ENCODE data around the gene NRP1. TPM values are rescaled to one million over a fixed set of nuclear protein-coding genes. Genes with fewer than 3 reads are reported as not detected.

NRP1 gene
- total RNA-seq, 1 donor from 2014 or later, result 100 TPM

DNA sequence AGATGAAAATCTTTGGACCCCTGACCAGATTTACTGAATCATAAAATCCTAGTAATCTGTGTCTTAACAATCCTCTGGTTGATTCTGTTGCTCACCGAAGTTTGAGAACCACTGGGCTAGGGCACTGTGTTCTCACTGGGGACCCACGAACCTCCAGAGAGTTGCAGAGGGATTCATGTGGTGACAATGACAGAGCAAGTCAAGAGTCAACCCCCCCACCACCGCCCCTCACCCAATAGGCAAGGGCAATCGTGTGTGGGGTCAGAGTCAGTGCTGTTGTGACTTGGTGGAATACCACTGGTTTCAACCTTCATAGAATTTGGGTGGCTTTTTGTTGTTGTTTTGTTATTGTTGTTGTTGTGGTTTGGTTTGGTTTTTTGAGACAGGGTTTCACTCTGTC is 23.5 kb upstream of the NRP1 start:
- TF ChIP-seq CTCF (IDR thresholded peaks at IDR 0.05; ENCODE audit: partially characterized antibody, unreplicated experiment), result no peak
- H3K27ac Mint-ChIP-seq (ENCODE audit: unreplicated experiment), result no peak overlapping the region
- peaks cover 10% of the 10 kb centered on the region for H3K36me3 Mint-ChIP-seq (ENCODE audit: unreplicated experiment)
- no peaks in the 10 kb centered on the region for H3K4me1 Mint-ChIP-seq (ENCODE audit: low read depth, unreplicated experiment)
- no peak for DNase-seq
- no peak overlapping the region for H3K4me3 Mint-ChIP-seq (ENCODE audit: unreplicated experiment)
- peaks cover 4% of the 10 kb centered on the region for H3K9me3 Mint-ChIP-seq (ENCODE audit: unreplicated experiment)
- peaks cover 2% of the 10 kb centered on the region for H3K27me3 Mint-ChIP-seq (ENCODE audit: unreplicated experiment)

DNA sequence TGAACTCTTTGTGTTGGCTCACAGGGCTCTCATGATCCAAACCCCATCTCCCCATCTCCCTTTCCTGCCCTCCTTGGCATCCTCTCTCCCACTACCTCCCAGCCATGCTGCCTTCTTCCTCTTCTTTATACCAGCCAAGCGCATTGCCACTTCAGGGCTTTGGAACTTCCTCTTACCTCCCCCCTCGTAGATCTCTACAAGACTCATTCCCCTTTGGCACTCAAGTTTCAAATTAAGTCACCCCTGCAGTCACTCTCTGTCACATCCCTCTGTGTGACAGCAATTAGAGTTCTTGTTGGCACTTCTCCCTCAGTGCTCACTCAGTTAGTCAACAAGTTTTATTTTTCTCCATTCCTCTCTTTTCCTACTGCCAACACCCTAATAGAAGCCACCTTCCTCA is 20.8 kb upstream of the NRP1 start:
- Mint-ChIP-seq H3K4me1 (ENCODE audit: low read depth, unreplicated experiment) (no peaks in the 10 kb centered on the region), H3K27me3 (ENCODE audit: unreplicated experiment) (no peaks in the 10 kb centered on the region), H3K9me3 (ENCODE audit: unreplicated experiment) (peaks cover 4% of the 10 kb centered on the region), H3K27ac (ENCODE audit: unreplicated experiment) (no peak overlapping the region), H3K4me3 (ENCODE audit: unreplicated experiment) (no peak overlapping the region), H3K36me3 (ENCODE audit: unreplicated experiment) (peaks cover 10% of the 10 kb centered on the region)
- no peak for DNase-seq
- TF ChIP-seq CTCF (IDR thresholded peaks at IDR 0.05; ENCODE audit: partially characterized antibody, unreplicated experiment), result no peak

DNA sequence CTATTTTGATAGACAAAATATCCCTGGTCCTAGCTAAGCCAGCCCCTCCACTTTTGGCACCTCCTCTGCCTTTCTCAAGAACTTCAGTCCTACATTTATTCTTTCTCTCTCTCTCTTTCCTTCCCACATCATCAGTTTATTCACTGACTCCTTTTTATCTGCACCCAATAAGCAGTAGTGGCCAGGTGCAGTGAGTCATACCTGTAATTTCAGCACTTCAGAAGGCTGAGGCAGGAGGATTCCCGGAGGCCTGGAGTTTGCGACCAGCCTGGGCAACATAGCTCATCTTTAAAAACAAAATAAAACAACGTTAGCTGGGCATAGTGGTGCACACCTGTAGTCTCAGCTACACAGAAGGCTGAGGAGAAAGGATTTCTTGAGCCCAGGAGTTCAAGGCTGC is 19.4 kb upstream of the NRP1 start:
- no peak for TF ChIP-seq CTCF (IDR thresholded peaks at IDR 0.05; ENCODE audit: partially characterized antibody, unreplicated experiment)
- peaks cover 1% of the 10 kb centered on the region for H3K9me3 Mint-ChIP-seq (ENCODE audit: unreplicated experiment)

GRCh38 chr10:33353334-33353733 is 18.9 kb upstream of the NRP1 start:
- Mint-ChIP-seq H3K9me3 (ENCODE audit: unreplicated experiment) (peaks cover 1% of the 10 kb centered on the region), H3K4me3 (ENCODE audit: unreplicated experiment) (no peak overlapping the region), H3K27ac (ENCODE audit: unreplicated experiment) (no peak overlapping the region), H3K4me1 (ENCODE audit: low read depth, unreplicated experiment) (no peaks in the 10 kb centered on the region), H3K36me3 (ENCODE audit: unreplicated experiment) (no peaks in the 10 kb centered on the region), H3K27me3 (ENCODE audit: unreplicated experiment) (no peaks in the 10 kb centered on the region)
- DNase-seq, result no peak
- no peak for TF ChIP-seq CTCF (IDR thresholded peaks at IDR 0.05; ENCODE audit: partially characterized antibody, unreplicated experiment)

More for the DNA sequence above, 19.4 kb upstream of the NRP1 start:
- no peaks in the 10 kb centered on the region for H3K4me1 Mint-ChIP-seq (ENCODE audit: low read depth, unreplicated experiment)
- DNase-seq, result no peak
- no peak overlapping the region for H3K27ac Mint-ChIP-seq (ENCODE audit: unreplicated experiment)
- H3K4me3 Mint-ChIP-seq (ENCODE audit: unreplicated experiment), result no peak overlapping the region
- no peaks in the 10 kb centered on the region for H3K36me3 Mint-ChIP-seq (ENCODE audit: unreplicated experiment)
- H3K27me3 Mint-ChIP-seq (ENCODE audit: unreplicated experiment), result no peaks in the 10 kb centered on the region

GRCh38 chr10:33352615-33353014 is 18.1 kb upstream of the NRP1 start:
- DNase-seq, result no peak
- TF ChIP-seq CTCF (IDR thresholded peaks at IDR 0.05; ENCODE audit: partially characterized antibody, unreplicated experiment), result no peak
- Mint-ChIP-seq H3K4me3 (ENCODE audit: unreplicated experiment) (no peak overlapping the region), H3K36me3 (ENCODE audit: unreplicated experiment) (no peaks in the 10 kb centered on the region), H3K27ac (ENCODE audit: unreplicated experiment) (no peak overlapping the region), H3K9me3 (ENCODE audit: unreplicated experiment) (peaks cover under 1% of the 10 kb centered on the region), H3K27me3 (ENCODE audit: unreplicated experiment) (no peaks in the 10 kb centered on the region), H3K4me1 (ENCODE audit: low read depth, unreplicated experiment) (no peaks in the 10 kb centered on the region)
